Keratinocyte (primary cell): ENCODE results near the gene TBRG4. TPM values are rescaled to one million over a fixed set of nuclear protein-coding genes. Genes with fewer than 3 reads are reported as not detected.

Experiments
- DNase-seq: peaks from one replicate; pipeline ENCODE4 v3.0.0-alpha.2; 2011; ENCODE audit warnings: low read depth, missing footprints, low spot score
- FAIRE-seq: peaks from 2 replicates; lab custom pipeline; 2011; peaks lifted over from hg19 to GRCh38; lab: Jason Lieb, UNC
- H2AFZ ChIP-seq: 2 replicates; pipeline ENCODE4 v1.6.0; 2012; ENCODE audit warnings: low read length, control low read depth, inconsistent platforms; ENCODE audit not compliant: control insufficient read depth
- H3K27ac ChIP-seq: 2 replicates; pipeline ENCODE4 v1.5.1; 2011; ENCODE audit warnings: low read length; ENCODE audit not compliant: control insufficient read depth, insufficient read depth
- H3K27me3 ChIP-seq: 3 replicates; pipeline ENCODE4 v1.6.0; 2011; ENCODE audit warnings: low read length; ENCODE audit not compliant: control insufficient read depth, insufficient read depth; ENCODE audit errors: extremely low read depth
- H3K36me3 ChIP-seq, 2 experiments: 2 replicates in 1 of 2; 3 replicates in 1 of 2; pipeline ENCODE4 v1.5.1; 2011; ENCODE audit warnings: low read length in 2 of 2, mild to moderate bottlenecking in 1 of 2; ENCODE audit not compliant: control insufficient read depth in 2 of 2, insufficient read depth in 2 of 2; ENCODE audit errors: extremely low read depth in 1 of 2
- H3K4me1 ChIP-seq: 3 replicates; pipeline ENCODE4 v1.5.1; 2011; ENCODE audit warnings: low read length; ENCODE audit not compliant: control insufficient read depth, insufficient read depth; ENCODE audit errors: extremely low read depth
- H3K4me2 ChIP-seq: 3 replicates; pipeline ENCODE4 v1.6.0; 2011; ENCODE audit warnings: low read depth, low read length; ENCODE audit not compliant: control insufficient read depth, insufficient read depth; ENCODE audit errors: extremely low read depth
- H3K4me3 ChIP-seq, 3 experiments: fragments of 200-600 bp in 1 of 3; sonication (generic) in 1 of 3; 2 replicates in 2 of 3; 3 replicates in 1 of 3; pipeline ENCODE4 v1.5.1; 2011 to 2016; ENCODE audit warnings: low read length in 3 of 3, mild to moderate bottlenecking in 3 of 3, control low read depth in 2 of 3, inconsistent platforms in 1 of 3, low read depth in 1 of 3, mixed read lengths in 1 of 3, mixed run types in 1 of 3, moderate library complexity in 1 of 3; ENCODE audit not compliant: control insufficient read depth in 2 of 3, insufficient read depth in 2 of 3; ENCODE audit errors: extremely low read depth in 1 of 3
- H3K79me2 ChIP-seq: 2 replicates; pipeline ENCODE4 v1.6.0; 2012; ENCODE audit warnings: low read length; ENCODE audit not compliant: control insufficient read depth, insufficient read depth
- H3K9ac ChIP-seq: 3 replicates; pipeline ENCODE4 v1.6.0; 2011; ENCODE audit warnings: low read length; ENCODE audit not compliant: control insufficient read depth, insufficient read depth; ENCODE audit errors: extremely low read depth
- H3K9me1 ChIP-seq: 3 replicates; pipeline ENCODE4 v1.6.0; 2011; ENCODE audit warnings: low read length; ENCODE audit not compliant: control insufficient read depth, insufficient read depth; ENCODE audit errors: extremely low read depth
- H3K9me3 ChIP-seq: 2 replicates; pipeline ENCODE4 v1.5.1; 2012; ENCODE audit warnings: low read depth, low read length; ENCODE audit not compliant: control insufficient read depth
- H4K20me1 ChIP-seq: 3 replicates; pipeline ENCODE4 v1.6.0; 2011; ENCODE audit warnings: low read length; ENCODE audit not compliant: control insufficient read depth, insufficient read depth; ENCODE audit errors: extremely low read depth
- CTCF ChIP-seq, 3 experiments: IDR thresholded peaks in 1 of 3; conservative IDR thresholded peaks in 1 of 3; optimal IDR thresholded peaks in 1 of 3; 2 replicates in 2 of 3; 3 replicates in 1 of 3; pipeline versions ENCODE3 to v1.5.1; 2011; ENCODE audit warnings: low read length in 3 of 3, mild to moderate bottlenecking in 3 of 3, moderate library complexity in 2 of 3, control low read depth in 1 of 3, inconsistent platforms in 1 of 3; ENCODE audit not compliant: insufficient read depth in 2 of 3; ENCODE audit errors: extremely low read depth in 1 of 3
- EZH2 ChIP-seq: IDR thresholded peaks from one replicate; pipeline ENCODE4 v1.6.1; 2012; ENCODE audit warnings: inconsistent platforms, mild to moderate bottlenecking, low read length, moderate library complexity
- dilution Hi-C: fragments of 300-500 bp; cut with MboI; formaldehyde crosslinking; loops from one replicate; pipeline ENCODE4 v1.7.0; 2020; ENCODE audit warnings: low sequenced_read_pairs; ENCODE audit not compliant: extremely low pct_ligation_motif_present
- polyA plus RNA-seq, 5 experiments: library from polyadenylated mRNA; depleted of rRNA in 3 of 5; stranded (reverse) in 3 of 5; stranded (forward) in 1 of 5; unstranded in 1 of 5; fragments of >200 nt; gene quantifications; 1 replicate in 1 of 5; 2 replicates in 3 of 5; 3 replicates in 1 of 5; pipeline versions ENCODE4 v1.2.1 to v1.2.3, GENCODE V29; 2011 to 2012; ENCODE audit warnings: missing spikeins in 2 of 5, low read depth in 1 of 5, low replicate concordance in 1 of 5

TBRG4 gene
- polyA plus RNA-seq, 1 donor (not counting 4 experiments of a cell fraction or from before 2014, with no cell fraction given), result 90.5 TPM

GRCh38 chr7:45149606-45150005 lies 38.1 kb upstream of the TBRG4 start:
- H3K9me1 ChIP-seq, result no peaks in the 10 kb centered on the region
- H3K4me1 ChIP-seq, result peaks cover under 1% of the 10 kb centered on the region
- H3K27me3 ChIP-seq, result peaks cover 13% of the 10 kb centered on the region
- no peaks in the 10 kb centered on the region for H4K20me1 ChIP-seq
- no peaks in the 10 kb centered on the region for H3K36me3 ChIP-seq
- no peak overlapping the region for H3K9ac ChIP-seq
- no peak overlapping the region for H3K4me3 ChIP-seq
- H3K79me2 ChIP-seq, result no peaks in the 10 kb centered on the region
- no peak overlapping the region for H2AFZ ChIP-seq
- no peak for TF ChIP-seq EZH2
- no peak for TF ChIP-seq CTCF (optimal IDR thresholded peaks at IDR 0.05 in 1 of 3, IDR thresholded peaks at IDR 0.05 in 1 of 3, conservative IDR thresholded peaks at IDR 0.05 in 1 of 3; ENCODE audit: extremely low read depth in 1 of 3, insufficient read depth in 2 of 3, low read length in 3 of 3)
- H3K27ac ChIP-seq, result no peak overlapping the region
- no peak overlapping the region for H3K4me2 ChIP-seq
- FAIRE-seq (no peak), DNase-seq (no peak)
- dilution Hi-C loops, result no loop called here
- H3K9me3 ChIP-seq, result no peaks in the 10 kb centered on the region

GRCh38 chr7:45148653-45148973 lies 37.1 kb upstream of the TBRG4 start:
- H3K4me1 ChIP-seq, result no peaks in the 10 kb centered on the region
- no peaks in the 10 kb centered on the region for H3K9me3 ChIP-seq
- FAIRE-seq (no peak), DNase-seq (no peak)
- dilution Hi-C loops, result no loop called here
- no peaks in the 10 kb centered on the region for H4K20me1 ChIP-seq
- no peak overlapping the region for H3K4me3 ChIP-seq
- no peak overlapping the region for H3K4me2 ChIP-seq
- H2AFZ ChIP-seq, result no peak overlapping the region
- H3K36me3 ChIP-seq, result no peaks in the 10 kb centered on the region
- H3K79me2 ChIP-seq, result no peaks in the 10 kb centered on the region
- H3K9me1 ChIP-seq, result no peaks in the 10 kb centered on the region
- no peak overlapping the region for H3K27ac ChIP-seq
- peaks cover 13% of the 10 kb centered on the region for H3K27me3 ChIP-seq
- no peak for TF ChIP-seq EZH2
- TF ChIP-seq CTCF (optimal IDR thresholded peaks at IDR 0.05 in 1 of 3, IDR thresholded peaks at IDR 0.05 in 1 of 3, conservative IDR thresholded peaks at IDR 0.05 in 1 of 3; ENCODE audit: extremely low read depth in 1 of 3, insufficient read depth in 2 of 3, low read length in 3 of 3), result no peak
- H3K9ac ChIP-seq, result no peak overlapping the region
